Body of pancreas (tissue), 4 donors: ENCODE measurements around the gene CD82.

Experiments
- POLR2A ChIP-seq, 3 donors: fragments of 450-650 bp; IDR thresholded peaks; one replicate each; pipeline ENCODE4 v1.6.1; 2016; ENCODE audit warnings: antibody characterized with exemption in 3 of 3, mild to moderate bottlenecking in 2 of 3
- TF ChIP-seq, protein P1 (sequence below), 7 experiments: fragments of 450-650 bp in 4 of 7; fragments of 200-600 bp in 3 of 7; sonication (generic) in 3 of 7; IDR thresholded peaks; one replicate each; pipeline ENCODE4 v1.5.1; 2016 to 2019; ENCODE audit warnings: antibody characterized with exemption in 7 of 7

DNA sequence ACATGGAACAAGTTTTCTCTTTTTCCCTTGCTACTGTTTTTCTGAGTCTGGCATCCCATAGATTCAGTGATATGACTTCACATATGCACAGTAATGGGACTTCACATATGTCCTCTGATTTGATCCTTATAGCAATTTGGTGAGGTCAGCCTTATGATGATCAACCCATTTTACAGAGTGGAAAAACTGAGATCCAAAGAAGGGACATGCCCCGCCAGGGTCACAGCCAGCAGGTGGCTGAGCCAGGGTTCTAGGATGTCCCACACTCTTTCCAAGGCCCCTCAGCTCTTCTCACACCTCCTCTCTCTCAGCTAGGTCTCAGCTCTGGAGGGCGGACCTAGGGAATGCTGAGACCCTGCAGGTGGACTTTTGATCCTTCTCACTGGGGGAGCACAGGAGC is 44.3 kb upstream of the CD82 start:
- TF ChIP-seq POLR2A (IDR thresholded peaks at IDR 0.05): no peak
- TF ChIP-seq, protein P1, sequence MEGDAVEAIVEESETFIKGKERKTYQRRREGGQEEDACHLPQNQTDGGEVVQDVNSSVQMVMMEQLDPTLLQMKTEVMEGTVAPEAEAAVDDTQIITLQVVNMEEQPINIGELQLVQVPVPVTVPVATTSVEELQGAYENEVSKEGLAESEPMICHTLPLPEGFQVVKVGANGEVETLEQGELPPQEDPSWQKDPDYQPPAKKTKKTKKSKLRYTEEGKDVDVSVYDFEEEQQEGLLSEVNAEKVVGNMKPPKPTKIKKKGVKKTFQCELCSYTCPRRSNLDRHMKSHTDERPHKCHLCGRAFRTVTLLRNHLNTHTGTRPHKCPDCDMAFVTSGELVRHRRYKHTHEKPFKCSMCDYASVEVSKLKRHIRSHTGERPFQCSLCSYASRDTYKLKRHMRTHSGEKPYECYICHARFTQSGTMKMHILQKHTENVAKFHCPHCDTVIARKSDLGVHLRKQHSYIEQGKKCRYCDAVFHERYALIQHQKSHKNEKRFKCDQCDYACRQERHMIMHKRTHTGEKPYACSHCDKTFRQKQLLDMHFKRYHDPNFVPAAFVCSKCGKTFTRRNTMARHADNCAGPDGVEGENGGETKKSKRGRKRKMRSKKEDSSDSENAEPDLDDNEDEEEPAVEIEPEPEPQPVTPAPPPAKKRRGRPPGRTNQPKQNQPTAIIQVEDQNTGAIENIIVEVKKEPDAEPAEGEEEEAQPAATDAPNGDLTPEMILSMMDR (IDR thresholded peaks at IDR 0.05): no peak
